Peyer's patch (tissue), 4 donors: ENCODE measurements around the gene DLG3.

Source experiments
- CTCF ChIP-seq, 6 experiments: fragments of 450-650 bp in 4 of 6; fragments of 200-600 bp in 2 of 6; sonication (generic) in 1 of 6; IDR thresholded peaks; one replicate each; pipeline ENCODE4 v1.5.1; 2017 to 2019; ENCODE audit warnings: antibody characterized with exemption in 6 of 6, mild to moderate bottlenecking in 3 of 6, moderate library complexity in 1 of 6
- POLR2A ChIP-seq, 2 donors: fragments of 450-650 bp; IDR thresholded peaks; one replicate each; pipeline ENCODE4 v1.5.1; 2017; ENCODE audit warnings: antibody characterized with exemption in 2 of 2, mild to moderate bottlenecking in 2 of 2, moderate library complexity in 2 of 2

- TF ChIP-seq CTCF (IDR thresholded peaks at IDR 0.05) (no peak), POLR2A (IDR thresholded peaks at IDR 0.05) (no peak)
Measured at GRCh38 chrX:70437921-70438665, 6.5 kb upstream of the DLG3 start.
